H9 (cell line): ENCODE results near the gene FXYD6. TPM values are rescaled to one million over a fixed set of nuclear protein-coding genes. Genes with fewer than 3 reads are reported as not detected.
"Not testable (repeated sequence)": the region's sequence is repeated elsewhere in the genome, so short reads cannot be mapped to it uniquely, and the experiment has no call there.

ENCODE experiments used
- DNase-seq: peaks from one replicate; pipeline ENCODE4 v3.0.0-alpha.2; 2017
- H2AFZ ChIP-seq: one replicate; pipeline ENCODE4 v1.6.1; 2013; ENCODE audit warnings: mild to moderate bottlenecking, low read length, control low read depth, moderate library complexity
- H2AK5ac ChIP-seq: 2 replicates; pipeline ENCODE4 v1.6.1; 2013; ENCODE audit warnings: low read length, control low read depth, mixed read lengths; ENCODE audit not compliant: insufficient read length
- H2BK120ac ChIP-seq: one replicate; pipeline ENCODE4 v1.6.1; 2013; ENCODE audit warnings: low read depth, mild to moderate bottlenecking, low read length, control low read depth, inconsistent platforms; ENCODE audit not compliant: poor library complexity, severe bottlenecking
- H2BK12ac ChIP-seq: 2 replicates; pipeline ENCODE4 v1.6.1; 2013; ENCODE audit warnings: low read length, control low read depth, mixed read lengths, low read depth; ENCODE audit not compliant: insufficient read length
- H2BK15ac ChIP-seq: 2 replicates; pipeline ENCODE4 v1.6.1; 2013; ENCODE audit warnings: low read depth, low read length, control low read depth
- H2BK20ac ChIP-seq: one replicate; pipeline ENCODE4 v1.6.1; 2013; ENCODE audit warnings: low read depth, mild to moderate bottlenecking, low read length, control low read depth, inconsistent platforms; ENCODE audit not compliant: poor library complexity, severe bottlenecking
- H2BK5ac ChIP-seq: 2 replicates; pipeline ENCODE4 v1.6.1; 2013; ENCODE audit warnings: low read length, control low read depth, mixed read lengths; ENCODE audit not compliant: insufficient read length
- H3K14ac ChIP-seq: 2 replicates; pipeline ENCODE4 v1.6.1; 2013; ENCODE audit warnings: low read length, control low read depth; ENCODE audit not compliant: insufficient read depth
- H3K18ac ChIP-seq: 2 replicates; pipeline ENCODE4 v1.6.1; 2013; ENCODE audit warnings: low read depth, mild to moderate bottlenecking, mixed read lengths, low read length, control low read depth; ENCODE audit not compliant: insufficient read length
- H3K23ac ChIP-seq: 2 replicates; pipeline ENCODE4 v1.6.1; 2013; ENCODE audit warnings: low read length, control low read depth, mixed read lengths, low read depth; ENCODE audit not compliant: insufficient read length
- H3K23me2 ChIP-seq: 2 replicates; pipeline ENCODE4 v1.6.1; 2013; ENCODE audit warnings: low read depth, mild to moderate bottlenecking, mixed read lengths, low read length, control low read depth; ENCODE audit not compliant: insufficient read length, poor library complexity, severe bottlenecking
- H3K27ac ChIP-seq: 2 replicates; pipeline ENCODE4 v1.5.1; 2013; ENCODE audit warnings: low read length, control low read depth, mixed read lengths, low read depth; ENCODE audit not compliant: insufficient read length
- H3K27me3 ChIP-seq: 2 replicates; pipeline ENCODE4 v1.6.1; 2013; ENCODE audit warnings: low read length, control low read depth, inconsistent platforms; ENCODE audit not compliant: insufficient read depth
- H3K4ac ChIP-seq: 2 replicates; pipeline ENCODE4 v1.6.1; 2013; ENCODE audit warnings: low read depth, mild to moderate bottlenecking, control low read depth, inconsistent platforms, low read length, moderate library complexity
- H3K4me1 ChIP-seq: 2 replicates; pipeline ENCODE4 v1.6.1; 2013; ENCODE audit warnings: low read length, control low read depth, inconsistent platforms; ENCODE audit not compliant: insufficient read depth
- H3K4me2 ChIP-seq: 2 replicates; pipeline ENCODE4 v1.6.1; 2013; ENCODE audit warnings: low read length, control low read depth, mixed read lengths; ENCODE audit not compliant: insufficient read length, insufficient read depth
- H3K56ac ChIP-seq: 2 replicates; pipeline ENCODE4 v1.6.1; 2013; ENCODE audit warnings: low read depth, mild to moderate bottlenecking, mixed read lengths, low read length, control low read depth; ENCODE audit not compliant: insufficient read length
- H3K79me1 ChIP-seq: 2 replicates; pipeline ENCODE4 v1.6.1; 2013; ENCODE audit warnings: low read depth, mild to moderate bottlenecking, moderate library complexity, low read length, control low read depth, inconsistent platforms; ENCODE audit not compliant: insufficient read depth, poor library complexity, severe bottlenecking
- H3K79me2 ChIP-seq: 2 replicates; pipeline ENCODE4 v1.6.1; 2013; ENCODE audit warnings: low read length, control low read depth, inconsistent platforms; ENCODE audit not compliant: insufficient read depth
- H3K9ac ChIP-seq: 2 replicates; pipeline ENCODE4 v1.6.1; 2013; ENCODE audit warnings: low read length, control low read depth, mixed read lengths; ENCODE audit not compliant: insufficient read length; ENCODE audit errors: extremely low read depth
- H3K9me3 ChIP-seq: one replicate; pipeline ENCODE4 v1.6.1; 2013; ENCODE audit warnings: low read depth, low read length, inconsistent platforms; ENCODE audit not compliant: control insufficient read depth
- H3T11ph ChIP-seq: one replicate; pipeline ENCODE4 v1.6.1; 2013; ENCODE audit warnings: mild to moderate bottlenecking, low read length, control low read depth, inconsistent platforms
- H4K20me1 ChIP-seq: one replicate; pipeline ENCODE4 v1.6.1; 2013; ENCODE audit not compliant: control insufficient read depth, insufficient read length, insufficient read depth
- H4K5ac ChIP-seq: 2 replicates; pipeline ENCODE4 v1.6.1; 2013; ENCODE audit warnings: low read depth, mild to moderate bottlenecking, mixed read lengths, low read length, control low read depth; ENCODE audit not compliant: insufficient read length
- H4K8ac ChIP-seq: replicated peaks from 2 replicates; pipeline ENCODE4 v1.6.1; 2013; ENCODE audit warnings: low read length, control low read depth, mixed read lengths, low read depth; ENCODE audit not compliant: insufficient read length
- H4K91ac ChIP-seq: 2 replicates; pipeline ENCODE4 v1.6.1; 2013; ENCODE audit warnings: low read depth, mild to moderate bottlenecking, moderate library complexity, mixed read lengths, low read length, control low read depth; ENCODE audit not compliant: insufficient read length
- H3K27ac Mint-ChIP-seq, 3 experiments: 2 replicates in 2 of 3; 3 replicates in 1 of 3; pipeline ENCODE4 v1.8.0; 2020 to 2021; ENCODE audit warnings: mixed read lengths in 3 of 3, mild to moderate bottlenecking in 1 of 3, moderate library complexity in 1 of 3
- H3K27me3 Mint-ChIP-seq: 2 replicates; pipeline ENCODE4 v1.8.0; 2021; ENCODE audit warnings: low read depth, mild to moderate bottlenecking, moderate library complexity, mixed read lengths
- H3K36me3 Mint-ChIP-seq, 3 experiments: 2 replicates in 2 of 3; 3 replicates in 1 of 3; pipeline ENCODE4 v1.8.0; 2020 to 2021; ENCODE audit warnings: low read depth in 3 of 3, mixed read lengths in 3 of 3; ENCODE audit not compliant: insufficient read depth in 1 of 3
- H3K4me1 Mint-ChIP-seq, 2 experiments: 2 replicates each; pipeline ENCODE4 v1.8.0; 2020; ENCODE audit warnings: mixed read lengths in 2 of 2
- H3K4me3 Mint-ChIP-seq, 2 experiments: 2 replicates in 1 of 2; 3 replicates in 1 of 2; pipeline ENCODE4 v1.8.0; 2020 to 2021; ENCODE audit warnings: mild to moderate bottlenecking in 2 of 2, mixed read lengths in 2 of 2, moderate library complexity in 1 of 2
- H3K9me3 Mint-ChIP-seq, 2 experiments: 2 replicates in 1 of 2; 3 replicates in 1 of 2; pipeline ENCODE4 v1.8.0; 2020; ENCODE audit warnings: mild to moderate bottlenecking in 2 of 2, mixed read lengths in 2 of 2, moderate library complexity in 1 of 2
- WGBS: extraction: QIAGEN DNeasy Blood & Tissue Kit; methylation state at CpG from one replicate; pipeline ENCODE4 v1.1.7; 2013; ENCODE audit warnings: missing lambda C conversion rate, low lambda C conversion rate, mixed read lengths; ENCODE audit not compliant: insufficient read length; ENCODE audit errors: extremely low coverage; 5-methylcytosine and 5-hydroxymethylcytosine counted together
- total RNA-seq: library from RNA; stranded (reverse); gene quantifications from 2 replicates; pipeline ENCODE4 v1.2.1, GENCODE V29; 2021
- TF ChIP-seq, protein P1 (sequence below): fragments of 200-600 bp; sonication (generic); conservative IDR thresholded peaks from 3 replicates; pipeline ENCODE4 v1.8.0; 2021; ENCODE audit warnings: antibody characterized with exemption, mild to moderate bottlenecking

The FXYD6 gene
- total RNA-seq, 1 experiment from 2014 or later = 18.3 TPM

DNA sequence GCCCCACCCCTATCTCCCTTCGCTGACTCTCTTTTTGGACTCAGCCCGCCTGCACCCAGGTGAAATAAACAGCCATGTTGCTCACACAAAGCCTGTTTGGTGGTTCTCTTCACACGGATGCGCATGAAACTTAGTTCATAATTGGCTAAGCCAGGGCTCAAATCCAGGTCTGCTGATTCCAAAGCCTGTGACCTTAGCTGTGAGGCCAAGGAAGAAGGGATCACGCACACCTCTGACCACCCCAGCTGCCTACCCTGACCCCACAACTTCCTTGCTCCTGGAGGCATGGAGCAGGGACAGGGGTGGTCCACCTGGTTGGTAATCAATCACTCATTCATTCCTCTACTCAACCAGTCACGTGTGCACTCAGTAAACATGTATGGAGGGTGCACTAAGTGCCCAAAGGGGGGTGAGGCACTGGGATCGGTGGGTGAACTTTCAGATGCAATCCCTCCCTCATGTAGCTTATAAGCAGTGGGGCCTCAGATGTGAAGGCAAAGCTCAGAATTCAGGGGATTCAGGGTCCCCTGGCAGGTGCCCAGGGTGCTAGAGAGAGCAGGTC lies 62.2 kb downstream of the FXYD6 start:
- H2AFZ ChIP-seq = no peak overlapping the region
- no peaks in the 10 kb centered on the region for H3K27me3 ChIP-seq
- H2AK5ac ChIP-seq = no peak overlapping the region
- H3T11ph ChIP-seq = no peak overlapping the region
- Mint-ChIP-seq H3K27ac (no peak overlapping the region; a peak in 1 of 7 replicates), H3K36me3 (no peaks in the 10 kb centered on the region), H3K4me3 (no peak overlapping the region), H3K9me3 (no peaks in the 10 kb centered on the region; a peak in 1 of 5 replicates), H3K4me1 (peaks cover 53 to 64% of the 10 kb centered on the region in 2 experiments), H3K27me3 (peaks cover 13% of the 10 kb centered on the region)
- no peaks in the 10 kb centered on the region for H3K79me2 ChIP-seq
- no peak overlapping the region for H3K14ac ChIP-seq
- no peak for DNase-seq
- no peak overlapping the region for H3K4me2 ChIP-seq
- H4K5ac ChIP-seq = no peak overlapping the region
- H4K91ac ChIP-seq = no peak overlapping the region
- no peak overlapping the region for H3K56ac ChIP-seq
- no peak overlapping the region for H3K27ac ChIP-seq
- no peak overlapping the region for H3K18ac ChIP-seq
- no peaks in the 10 kb centered on the region for H3K4me1 ChIP-seq
- H3K23me2 ChIP-seq = peaks cover 3% of the 10 kb centered on the region
- H3K9ac ChIP-seq = no peak overlapping the region
- H4K20me1 ChIP-seq = no peaks in the 10 kb centered on the region
- no peak overlapping the region for H2BK20ac ChIP-seq
- H3K4ac ChIP-seq = no peak overlapping the region
- no peak overlapping the region for H2BK12ac ChIP-seq
- TF ChIP-seq, protein P1, sequence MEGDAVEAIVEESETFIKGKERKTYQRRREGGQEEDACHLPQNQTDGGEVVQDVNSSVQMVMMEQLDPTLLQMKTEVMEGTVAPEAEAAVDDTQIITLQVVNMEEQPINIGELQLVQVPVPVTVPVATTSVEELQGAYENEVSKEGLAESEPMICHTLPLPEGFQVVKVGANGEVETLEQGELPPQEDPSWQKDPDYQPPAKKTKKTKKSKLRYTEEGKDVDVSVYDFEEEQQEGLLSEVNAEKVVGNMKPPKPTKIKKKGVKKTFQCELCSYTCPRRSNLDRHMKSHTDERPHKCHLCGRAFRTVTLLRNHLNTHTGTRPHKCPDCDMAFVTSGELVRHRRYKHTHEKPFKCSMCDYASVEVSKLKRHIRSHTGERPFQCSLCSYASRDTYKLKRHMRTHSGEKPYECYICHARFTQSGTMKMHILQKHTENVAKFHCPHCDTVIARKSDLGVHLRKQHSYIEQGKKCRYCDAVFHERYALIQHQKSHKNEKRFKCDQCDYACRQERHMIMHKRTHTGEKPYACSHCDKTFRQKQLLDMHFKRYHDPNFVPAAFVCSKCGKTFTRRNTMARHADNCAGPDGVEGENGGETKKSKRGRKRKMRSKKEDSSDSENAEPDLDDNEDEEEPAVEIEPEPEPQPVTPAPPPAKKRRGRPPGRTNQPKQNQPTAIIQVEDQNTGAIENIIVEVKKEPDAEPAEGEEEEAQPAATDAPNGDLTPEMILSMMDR = no peak
- no peak overlapping the region for H2BK15ac ChIP-seq
- no peak overlapping the region for H4K8ac ChIP-seq
- no peak overlapping the region for H3K23ac ChIP-seq
- H3K79me1 ChIP-seq = no peaks in the 10 kb centered on the region
- no peak overlapping the region for H2BK5ac ChIP-seq
- no CpG with 5 or more reads among the region's 7 CpGs for WGBS
- H3K9me3 ChIP-seq = no peaks in the 10 kb centered on the region
- H2BK120ac ChIP-seq = no peak overlapping the region

DNA sequence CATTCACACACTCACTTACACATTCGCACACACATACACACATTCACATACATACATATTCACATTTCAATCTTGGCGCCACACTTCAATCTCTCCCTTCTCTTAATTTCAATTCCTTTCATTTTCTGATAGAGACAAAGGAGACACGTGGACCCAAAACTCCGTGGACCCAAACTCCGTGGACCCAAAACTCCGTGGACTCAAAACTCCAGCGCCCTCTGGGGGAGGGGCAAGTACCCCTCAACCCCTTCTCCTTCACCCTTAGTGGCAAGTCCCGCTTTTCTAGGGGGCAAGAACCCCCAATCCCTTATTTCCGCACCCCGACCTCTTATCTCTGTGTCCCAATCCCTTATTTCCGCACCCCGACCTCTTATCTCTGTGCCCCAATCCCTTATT lies 66.4 kb downstream of the FXYD6 start:
- not testable (repeated sequence) for H2AK5ac ChIP-seq, H2BK12ac ChIP-seq, H3K9me3 ChIP-seq, H4K20me1 ChIP-seq, H3K23ac ChIP-seq, H2BK5ac ChIP-seq, H3K56ac ChIP-seq, H4K5ac ChIP-seq, H3K4ac ChIP-seq, H3T11ph ChIP-seq, H2BK120ac ChIP-seq, H3K9me3 Mint-ChIP-seq, H3K9ac ChIP-seq, H2BK15ac ChIP-seq, H3K79me1 ChIP-seq, H3K4me1 ChIP-seq, DNase-seq, H2AFZ ChIP-seq, H3K18ac ChIP-seq, H3K4me2 ChIP-seq, H3K23me2 ChIP-seq, H3K14ac ChIP-seq, H3K79me2 ChIP-seq, H2BK20ac ChIP-seq, H4K8ac ChIP-seq, H3K27me3 ChIP-seq, H3K36me3 Mint-ChIP-seq, H3K27ac ChIP-seq, H4K91ac ChIP-seq, H3K27ac Mint-ChIP-seq
- Mint-ChIP-seq H3K4me1 (peaks cover 25 to 37% of the 10 kb centered on the region in 2 experiments), H3K27me3 (peaks cover 37% of the 10 kb centered on the region), H3K4me3 (peak overlapping the region in 1 of 2 experiments; percentile 4; a peak in 2 of 5 replicates)
- WGBS = 100% methylated on average over 2 of the region's 12 CpGs
